Measurements from ENCODE around the gene COPB1. TPM values are rescaled to one million over a fixed set of nuclear protein-coding genes. Genes with fewer than 3 reads are reported as not detected.

The COPB1 gene
- polyA plus RNA-seq, 2 donors: 35.2 to 50.1 TPM

- H3K27me3 ChIP-seq (ENCODE audit: control insufficient read depth in 1 of 2, insufficient read depth in 2 of 2, low read length in 2 of 2): no peaks in the 10 kb centered on the region
- H3K27ac ChIP-seq (ENCODE audit: low read depth in 2 of 2, low read length in 1 of 2): peak overlapping the region; percentile 86 to 97
- no peaks in the 10 kb centered on the region for H3K4me1 ChIP-seq (ENCODE audit: control insufficient read depth in 2 of 2, insufficient read depth in 2 of 2, low read length in 1 of 2)
- no peaks in the 10 kb centered on the region for H3K9me3 ChIP-seq (ENCODE audit: control insufficient read depth in 2 of 2, insufficient read depth in 1 of 2, low read depth in 1 of 2, low read length in 1 of 2)
- peak overlapping the region; percentile 79 to 99 for H3K4me3 ChIP-seq (ENCODE audit: low read depth in 1 of 2, low read length in 2 of 2)
- H3K36me3 ChIP-seq (ENCODE audit: control insufficient read depth in 2 of 2, insufficient read depth in 2 of 2, low read length in 1 of 2): peaks cover 3 to 7% of the 10 kb centered on the region in 2 donors
- WGBS, 2 donors: 0 to 1% methylated on average over 10 of the region's 10 CpGs
Observed at GRCh38 chr11:14519597-14519916, 19.9 kb upstream of the COPB1 start.

GRCh38 chr11:14518820-14519219 is 19.2 kb upstream of the COPB1 start:
- Histone ChIP-seq H3K4me1 (ENCODE audit: control insufficient read depth in 2 of 2, insufficient read depth in 2 of 2, low read length in 1 of 2) (no peaks in the 10 kb centered on the region), H3K27ac (ENCODE audit: low read depth in 2 of 2, low read length in 1 of 2) (no peak overlapping the region)

GRCh38 chr11:14513800-14514199 is 14.2 kb upstream of the COPB1 start:
- peaks cover 3 to 14% of the 10 kb centered on the region in 2 donors for H3K36me3 ChIP-seq (ENCODE audit: control insufficient read depth in 2 of 2, insufficient read depth in 2 of 2, low read length in 1 of 2)

More at GRCh38 chr11:14518820-14519219, 19.2 kb upstream of the COPB1 start:
- Histone ChIP-seq H3K4me3 (ENCODE audit: low read depth in 1 of 2, low read length in 2 of 2) (peak overlapping the region in 1 of 2 donors; percentile 99), H3K36me3 (ENCODE audit: control insufficient read depth in 2 of 2, insufficient read depth in 2 of 2, low read length in 1 of 2) (peaks cover 3 to 7% of the 10 kb centered on the region in 2 donors), H3K9me3 (ENCODE audit: control insufficient read depth in 2 of 2, insufficient read depth in 1 of 2, low read depth in 1 of 2, low read length in 1 of 2) (no peaks in the 10 kb centered on the region), H3K27me3 (ENCODE audit: control insufficient read depth in 1 of 2, insufficient read depth in 2 of 2, low read length in 2 of 2) (no peaks in the 10 kb centered on the region)
- WGBS, 2 donors: 58 to 63% methylated on average over 3 of the region's 3 CpGs

GRCh38 chr11:14506532-14506931 is 6.9 kb upstream of the COPB1 start:
- Histone ChIP-seq H3K4me1 (ENCODE audit: control insufficient read depth in 2 of 2, insufficient read depth in 2 of 2, low read length in 1 of 2) (no peaks in the 10 kb centered on the region), H3K9me3 (ENCODE audit: control insufficient read depth in 2 of 2, insufficient read depth in 1 of 2, low read depth in 1 of 2, low read length in 1 of 2) (no peaks in the 10 kb centered on the region), H3K27me3 (ENCODE audit: control insufficient read depth in 1 of 2, insufficient read depth in 2 of 2, low read length in 2 of 2) (no peaks in the 10 kb centered on the region), H3K36me3 (ENCODE audit: control insufficient read depth in 2 of 2, insufficient read depth in 2 of 2, low read length in 1 of 2) (peaks cover 8 to 9% of the 10 kb centered on the region in 2 donors), H3K4me3 (ENCODE audit: low read depth in 1 of 2, low read length in 2 of 2) (no peak overlapping the region), H3K27ac (ENCODE audit: low read depth in 2 of 2, low read length in 1 of 2) (no peak overlapping the region)
- 93 to 97% methylated on average over 3 of the region's 3 CpGs for WGBS, 2 donors

More at GRCh38 chr11:14513800-14514199, 14.2 kb upstream of the COPB1 start:
- H3K27me3 ChIP-seq (ENCODE audit: control insufficient read depth in 1 of 2, insufficient read depth in 2 of 2, low read length in 2 of 2): no peaks in the 10 kb centered on the region
- no peaks in the 10 kb centered on the region for H3K9me3 ChIP-seq (ENCODE audit: control insufficient read depth in 2 of 2, insufficient read depth in 1 of 2, low read depth in 1 of 2, low read length in 1 of 2)
- no peaks in the 10 kb centered on the region for H3K4me1 ChIP-seq (ENCODE audit: control insufficient read depth in 2 of 2, insufficient read depth in 2 of 2, low read length in 1 of 2)
- 96 to 98% methylated on average over 4 of the region's 4 CpGs for WGBS, 2 donors
- no peak overlapping the region for H3K27ac ChIP-seq (ENCODE audit: low read depth in 2 of 2, low read length in 1 of 2)
- no peak overlapping the region for H3K4me3 ChIP-seq (ENCODE audit: low read depth in 1 of 2, low read length in 2 of 2)

GRCh38 chr11:14503023-14503422 is 3.4 kb upstream of the COPB1 start:
- no peak overlapping the region for H3K4me3 ChIP-seq (ENCODE audit: low read depth in 1 of 2, low read length in 2 of 2)
- WGBS, 2 donors: 86 to 93% methylated on average over 1 of the region's 1 CpG
- no peaks in the 10 kb centered on the region for H3K9me3 ChIP-seq (ENCODE audit: control insufficient read depth in 2 of 2, insufficient read depth in 1 of 2, low read depth in 1 of 2, low read length in 1 of 2)
- no peaks in the 10 kb centered on the region for H3K27me3 ChIP-seq (ENCODE audit: control insufficient read depth in 1 of 2, insufficient read depth in 2 of 2, low read length in 2 of 2)
- no peaks in the 10 kb centered on the region for H3K4me1 ChIP-seq (ENCODE audit: control insufficient read depth in 2 of 2, insufficient read depth in 2 of 2, low read length in 1 of 2)
- no peak overlapping the region for H3K27ac ChIP-seq (ENCODE audit: low read depth in 2 of 2, low read length in 1 of 2)
- peaks cover 5 to 8% of the 10 kb centered on the region in 2 donors for H3K36me3 ChIP-seq (ENCODE audit: control insufficient read depth in 2 of 2, insufficient read depth in 2 of 2, low read length in 1 of 2)

- peaks cover 5 to 8% of the 10 kb centered on the region in 2 donors for H3K36me3 ChIP-seq (ENCODE audit: control insufficient read depth in 2 of 2, insufficient read depth in 2 of 2, low read length in 1 of 2)
- no peaks in the 10 kb centered on the region for H3K9me3 ChIP-seq (ENCODE audit: control insufficient read depth in 2 of 2, insufficient read depth in 1 of 2, low read depth in 1 of 2, low read length in 1 of 2)
- WGBS, 2 donors: 95 to 97% methylated on average over 4 of the region's 4 CpGs
- no peak overlapping the region for H3K27ac ChIP-seq (ENCODE audit: low read depth in 2 of 2, low read length in 1 of 2)
- H3K4me1 ChIP-seq (ENCODE audit: control insufficient read depth in 2 of 2, insufficient read depth in 2 of 2, low read length in 1 of 2): no peaks in the 10 kb centered on the region
- no peaks in the 10 kb centered on the region for H3K27me3 ChIP-seq (ENCODE audit: control insufficient read depth in 1 of 2, insufficient read depth in 2 of 2, low read length in 2 of 2)
- H3K4me3 ChIP-seq (ENCODE audit: low read depth in 1 of 2, low read length in 2 of 2): no peak overlapping the region
Observed at GRCh38 chr11:14502039-14502438, 2.4 kb upstream of the COPB1 start.

- Histone ChIP-seq H3K4me3 (ENCODE audit: low read depth in 1 of 2, low read length in 2 of 2) (peak overlapping the region; percentile 10 to 85), H3K36me3 (ENCODE audit: control insufficient read depth in 2 of 2, insufficient read depth in 2 of 2, low read length in 1 of 2) (peaks cover 0 to 2% of the 10 kb centered on the region in 2 donors)
- 1% methylated on average over 6 of the region's 6 CpGs for WGBS, 2 donors
Observed at GRCh38 chr11:14500181-14500651, 605 bp upstream of the COPB1 start.

GRCh38 chr11:14499178-14499559 is 442 bp downstream of the COPB1 start:
- no peaks in the 10 kb centered on the region for H3K9me3 ChIP-seq (ENCODE audit: control insufficient read depth in 2 of 2, insufficient read depth in 1 of 2, low read depth in 1 of 2, low read length in 1 of 2)
- H3K36me3 ChIP-seq (ENCODE audit: control insufficient read depth in 2 of 2, insufficient read depth in 2 of 2, low read length in 1 of 2): peaks cover 0 to 2% of the 10 kb centered on the region in 2 donors
- no peaks in the 10 kb centered on the region for H3K4me1 ChIP-seq (ENCODE audit: control insufficient read depth in 2 of 2, insufficient read depth in 2 of 2, low read length in 1 of 2)
- H3K27ac ChIP-seq (ENCODE audit: low read depth in 2 of 2, low read length in 1 of 2): peak overlapping the region; percentile 78 to 94
- H3K4me3 ChIP-seq (ENCODE audit: low read depth in 1 of 2, low read length in 2 of 2): peak overlapping the region; percentile 85 to 89
- H3K27me3 ChIP-seq (ENCODE audit: control insufficient read depth in 1 of 2, insufficient read depth in 2 of 2, low read length in 2 of 2): no peaks in the 10 kb centered on the region
- WGBS, 2 donors: 1% methylated on average over 19 of the region's 19 CpGs

More at GRCh38 chr11:14500181-14500651, 605 bp upstream of the COPB1 start:
- Histone ChIP-seq H3K4me1 (ENCODE audit: control insufficient read depth in 2 of 2, insufficient read depth in 2 of 2, low read length in 1 of 2) (no peaks in the 10 kb centered on the region), H3K27ac (ENCODE audit: low read depth in 2 of 2, low read length in 1 of 2) (peak overlapping the region; percentile 94 to 97), H3K9me3 (ENCODE audit: control insufficient read depth in 2 of 2, insufficient read depth in 1 of 2, low read depth in 1 of 2, low read length in 1 of 2) (no peaks in the 10 kb centered on the region), H3K27me3 (ENCODE audit: control insufficient read depth in 1 of 2, insufficient read depth in 2 of 2, low read length in 2 of 2) (no peaks in the 10 kb centered on the region)

GRCh38 chr11:14480716-14481115 is 18.9 kb downstream of the COPB1 start:
- Histone ChIP-seq H3K4me3 (ENCODE audit: low read depth in 1 of 2, low read length in 2 of 2) (no peak overlapping the region), H3K27ac (ENCODE audit: low read depth in 2 of 2, low read length in 1 of 2) (no peak overlapping the region), H3K36me3 (ENCODE audit: control insufficient read depth in 2 of 2, insufficient read depth in 2 of 2, low read length in 1 of 2) (peaks cover 3 to 5% of the 10 kb centered on the region in 2 donors), H3K9me3 (ENCODE audit: control insufficient read depth in 2 of 2, insufficient read depth in 1 of 2, low read depth in 1 of 2, low read length in 1 of 2) (no peaks in the 10 kb centered on the region), H3K4me1 (ENCODE audit: control insufficient read depth in 2 of 2, insufficient read depth in 2 of 2, low read length in 1 of 2) (no peaks in the 10 kb centered on the region), H3K27me3 (ENCODE audit: control insufficient read depth in 1 of 2, insufficient read depth in 2 of 2, low read length in 2 of 2) (no peaks in the 10 kb centered on the region)
- 91 to 96% methylated on average over 3 of the region's 3 CpGs for WGBS, 2 donors

- Histone ChIP-seq H3K27me3 (ENCODE audit: control insufficient read depth in 1 of 2, insufficient read depth in 2 of 2, low read length in 2 of 2) (no peaks in the 10 kb centered on the region), H3K9me3 (ENCODE audit: control insufficient read depth in 2 of 2, insufficient read depth in 1 of 2, low read depth in 1 of 2, low read length in 1 of 2) (no peaks in the 10 kb centered on the region), H3K27ac (ENCODE audit: low read depth in 2 of 2, low read length in 1 of 2) (no peak overlapping the region), H3K4me3 (ENCODE audit: low read depth in 1 of 2, low read length in 2 of 2) (no peak overlapping the region), H3K4me1 (ENCODE audit: control insufficient read depth in 2 of 2, insufficient read depth in 2 of 2, low read length in 1 of 2) (no peaks in the 10 kb centered on the region), H3K36me3 (ENCODE audit: control insufficient read depth in 2 of 2, insufficient read depth in 2 of 2, low read length in 1 of 2) (peaks cover 12% of the 10 kb centered on the region in 2 donors)
- 67 to 78% methylated on average over 1 of the region's 1 CpG for WGBS, 2 donors
Observed at GRCh38 chr11:14471127-14471526, 28.5 kb downstream of the COPB1 start.

Data from esophagus (tissue), 2 donors.